Measurements from ENCODE around the gene RHBDD2.
"Not testable (repeated sequence)": the region's sequence is repeated elsewhere in the genome, so short reads cannot be mapped to it uniquely, and the experiment has no call there.

The RHBDD2 gene

GRCh38 chr7:75907668-75908039, 28.8 kb downstream of the RHBDD2 start:
- not testable (repeated sequence) for ATAC-seq

DNA sequence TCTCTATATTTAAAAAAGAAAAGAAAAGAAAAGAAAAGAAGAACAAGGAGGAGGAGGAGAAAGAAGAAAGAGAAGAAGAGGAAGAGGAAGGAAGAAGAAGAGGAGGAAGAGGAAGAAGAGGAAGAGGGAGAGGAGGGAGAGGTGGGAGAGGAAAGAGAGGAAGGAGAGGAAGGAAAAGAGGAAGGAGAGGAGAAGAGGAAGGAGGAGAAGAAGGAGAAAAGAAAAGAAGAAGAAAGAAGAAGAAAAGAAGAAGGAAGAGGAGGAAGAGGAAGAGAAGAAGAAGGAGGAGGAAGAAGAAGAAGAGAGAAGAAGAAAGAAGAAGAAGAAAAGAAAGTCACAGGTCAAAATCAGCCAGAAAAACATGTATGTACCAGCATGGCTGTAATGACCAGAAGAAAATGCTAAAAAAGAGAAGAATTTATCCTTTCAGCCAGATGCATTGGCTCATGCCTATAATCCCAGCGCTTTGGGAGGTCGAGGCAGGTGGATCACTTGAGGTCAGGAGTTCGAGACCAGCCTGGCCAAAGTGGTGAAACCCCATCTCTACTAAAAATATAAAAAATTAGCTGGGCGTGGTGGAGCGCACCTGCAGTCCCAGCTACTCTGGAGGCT, 30.8 kb downstream of the RHBDD2 start:
- TF ChIP-seq TCF4 (CRISPR knock-in tag; IDR thresholded peaks at IDR 0.05; ENCODE audit: borderline replicate concordance) (no peak), GLIS3 (CRISPR knock-in tag; IDR thresholded peaks at IDR 0.05) (no peak), ZNF8 (CRISPR knock-in tag; IDR thresholded peaks at IDR 0.05) (no peak), ZFP30 (CRISPR knock-in tag; IDR thresholded peaks at IDR 0.05) (no peak), RARB (CRISPR knock-in tag; IDR thresholded peaks at IDR 0.05) (no peak), ESRRG (CRISPR knock-in tag; IDR thresholded peaks at IDR 0.05) (no peak), ZC3H10 (CRISPR knock-in tag; IDR thresholded peaks at IDR 0.05) (no peak), POU6F1 (CRISPR knock-in tag; IDR thresholded peaks at IDR 0.05; ENCODE audit: borderline replicate concordance, low read depth) (no peak), CSDC2 (CRISPR knock-in tag; IDR thresholded peaks at IDR 0.05) (no peak), ZFP3 (CRISPR knock-in tag; IDR thresholded peaks at IDR 0.05) (no peak), SNAI2 (CRISPR knock-in tag; IDR thresholded peaks at IDR 0.05) (no peak)
- TF ChIP-seq, protein P1, sequence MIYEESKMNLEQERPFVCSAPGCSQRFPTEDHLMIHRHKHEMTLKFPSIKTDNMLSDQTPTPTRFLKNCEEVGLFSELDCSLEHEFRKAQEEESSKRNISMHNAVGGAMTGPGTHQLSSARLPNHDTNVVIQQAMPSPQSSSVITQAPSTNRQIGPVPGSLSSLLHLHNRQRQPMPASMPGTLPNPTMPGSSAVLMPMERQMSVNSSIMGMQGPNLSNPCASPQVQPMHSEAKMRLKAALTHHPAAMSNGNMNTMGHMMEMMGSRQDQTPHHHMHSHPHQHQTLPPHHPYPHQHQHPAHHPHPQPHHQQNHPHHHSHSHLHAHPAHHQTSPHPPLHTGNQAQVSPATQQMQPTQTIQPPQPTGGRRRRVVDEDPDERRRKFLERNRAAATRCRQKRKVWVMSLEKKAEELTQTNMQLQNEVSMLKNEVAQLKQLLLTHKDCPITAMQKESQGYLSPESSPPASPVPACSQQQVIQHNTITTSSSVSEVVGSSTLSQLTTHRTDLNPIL (CRISPR knock-in tag; IDR thresholded peaks at IDR 0.05; ENCODE audit: low read depth): no peak
- no peak for ATAC-seq

DNA sequence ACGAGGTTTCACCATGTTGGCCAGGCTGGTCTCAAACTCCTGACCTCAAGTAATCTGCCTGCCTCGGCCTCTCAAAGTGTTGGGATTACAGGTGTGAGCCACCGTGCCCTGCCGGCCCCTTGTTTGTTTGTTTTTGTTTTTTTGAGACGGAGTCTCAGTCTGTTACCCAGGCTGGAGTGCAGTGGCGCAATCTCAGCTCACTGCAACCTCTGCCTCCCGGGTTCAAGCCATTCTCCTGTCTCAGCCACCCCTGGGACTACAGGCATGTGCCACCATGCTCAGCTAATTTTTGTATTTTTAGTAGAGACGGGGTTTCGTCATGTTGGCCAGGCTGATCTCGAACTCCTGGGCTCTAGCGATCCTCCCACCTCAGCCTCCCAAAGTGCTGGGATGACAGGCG, 32.4 kb downstream of the RHBDD2 start:
- not testable (repeated sequence) for ATAC-seq

- no peak for ATAC-seq
- TF ChIP-seq ZNF565 (CRISPR knock-in tag; conservative IDR thresholded peaks at IDR 0.05; ENCODE audit: low read depth) (no peak), TSHZ2 (CRISPR knock-in tag; IDR thresholded peaks at IDR 0.05) (no peak), TCF4 (CRISPR knock-in tag; IDR thresholded peaks at IDR 0.05; ENCODE audit: borderline replicate concordance) (no peak), ARNTL (CRISPR knock-in tag; IDR thresholded peaks at IDR 0.05; ENCODE audit: borderline replicate concordance, low read depth) (no peak), ESRRG (CRISPR knock-in tag; IDR thresholded peaks at IDR 0.05) (no peak), GLIS3 (CRISPR knock-in tag; IDR thresholded peaks at IDR 0.05) (no peak), RARB (CRISPR knock-in tag; IDR thresholded peaks at IDR 0.05) (no peak), ZNF8 (CRISPR knock-in tag; IDR thresholded peaks at IDR 0.05) (no peak), CSDC2 (CRISPR knock-in tag; IDR thresholded peaks at IDR 0.05) (no peak), SNAI2 (CRISPR knock-in tag; IDR thresholded peaks at IDR 0.05) (no peak), BACH2 (CRISPR knock-in tag; IDR thresholded peaks at IDR 0.05; ENCODE audit: borderline replicate concordance) (no peak), TOX (CRISPR knock-in tag; IDR thresholded peaks at IDR 0.05; ENCODE audit: borderline replicate concordance) (no peak), POU6F1 (CRISPR knock-in tag; IDR thresholded peaks at IDR 0.05; ENCODE audit: borderline replicate concordance, low read depth) (no peak)
- TF ChIP-seq, protein P2, sequence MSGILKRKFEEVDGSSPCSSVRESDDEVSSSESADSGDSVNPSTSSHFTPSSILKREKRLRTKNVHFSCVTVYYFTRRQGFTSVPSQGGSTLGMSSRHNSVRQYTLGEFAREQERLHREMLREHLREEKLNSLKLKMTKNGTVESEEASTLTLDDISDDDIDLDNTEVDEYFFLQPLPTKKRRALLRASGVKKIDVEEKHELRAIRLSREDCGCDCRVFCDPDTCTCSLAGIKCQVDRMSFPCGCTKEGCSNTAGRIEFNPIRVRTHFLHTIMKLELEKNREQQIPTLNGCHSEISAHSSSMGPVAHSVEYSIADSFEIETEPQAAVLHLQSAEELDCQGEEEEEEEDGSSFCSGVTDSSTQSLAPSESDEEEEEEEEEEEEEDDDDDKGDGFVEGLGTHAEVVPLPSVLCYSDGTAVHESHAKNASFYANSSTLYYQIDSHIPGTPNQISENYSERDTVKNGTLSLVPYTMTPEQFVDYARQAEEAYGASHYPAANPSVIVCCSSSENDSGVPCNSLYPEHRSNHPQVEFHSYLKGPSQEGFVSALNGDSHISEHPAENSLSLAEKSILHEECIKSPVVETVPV (CRISPR knock-in tag; IDR thresholded peaks at IDR 0.05): no peak
- TF ChIP-seq, protein P1 (CRISPR knock-in tag; IDR thresholded peaks at IDR 0.05; ENCODE audit: low read depth): no peak
Observed at GRCh38 chr7:75913437-75913836, 34.6 kb downstream of the RHBDD2 start.

Measured in SK-N-SH treated with all-trans-retinoic acid at 6 μM for 48 hours (cell line).